Fibroblast of skin of scalp (primary cell): ENCODE data around the gene HOXD11.
A peak's percentile ranks its signal among the peaks of the same experiment; 100 is the strongest.

ENCODE experiments used
- DNase-seq: peaks from one replicate; pipeline ENCODE4 v3.0.0-alpha.2; 2013

HOXD11 gene

GRCh38 chr2:176122683-176123410 is 15.8 kb downstream of the HOXD11 start, which contains the start of gene HOXD9:
TSS of gene HOXD9 (plus strand) at chr2:176122719. CDS start at chr2:176122769, 50 bp downstream.
- DNase-seq = peak; percentile 84

- no peak for DNase-seq
Observed at GRCh38 chr2:176123411-176124109, 16.5 kb downstream of the HOXD11 start.

- no peak for DNase-seq
Observed at GRCh38 chr2:176124110-176124946, 17.2 kb downstream of the HOXD11 start.

GRCh38 chr2:176124947-176125771 is 18.1 kb downstream of the HOXD11 start:
- no peak for DNase-seq

GRCh38 chr2:176125772-176126054 is 18.6 kb downstream of the HOXD11 start:
- DNase-seq = no peak

GRCh38 chr2:176126929-176127773 is 20.1 kb downstream of the HOXD11 start:
- DNase-seq = peak; percentile 73

GRCh38 chr2:176127774-176128072 is 20.6 kb downstream of the HOXD11 start:
- no peak for DNase-seq

GRCh38 chr2:176128172-176128981 is 21.3 kb downstream of the HOXD11 start:
- peak; percentile 65 for DNase-seq

- DNase-seq = peak; percentile 95
Observed at GRCh38 chr2:176128982-176129796, 22.1 kb downstream of the HOXD11 start, which contains the start of gene HOXD8. TSS of gene HOXD8 (plus strand) at chr2:176129705. CDS start at chr2:176130367, 662 bp downstream.

- no peak for DNase-seq
Observed at GRCh38 chr2:176129813-176130146, 22.7 kb downstream of the HOXD11 start.

- peak; percentile 82 for DNase-seq
Observed at GRCh38 chr2:176130147-176130956, 23.3 kb downstream of the HOXD11 start.

- no peak for DNase-seq
Observed at GRCh38 chr2:176130957-176131847, 24.1 kb downstream of the HOXD11 start.

- no peak for DNase-seq
Observed at GRCh38 chr2:176131848-176132158, 24.7 kb downstream of the HOXD11 start.

GRCh38 chr2:176132205-176133171 is 25.4 kb downstream of the HOXD11 start:
- DNase-seq = peak; percentile 82

- DNase-seq = peak; percentile 14
Observed at GRCh38 chr2:176133389-176133788, 26.3 kb downstream of the HOXD11 start.

- peak; percentile 16 for DNase-seq
Observed at GRCh38 chr2:176134035-176134434, 27.0 kb downstream of the HOXD11 start.

GRCh38 chr2:176135035-176135440 is 28.0 kb downstream of the HOXD11 start:
- peak; percentile 83 for DNase-seq
